Activated CD8-positive, alpha-beta memory T cell treated with anti-CD3 and anti-CD28 coated beads, Interleukin-2, amount 50 U/mL, for 1 hour (primary cell): ENCODE data around the gene PASK.
"Not testable (repeated sequence)": the region's sequence is repeated elsewhere in the genome, so short reads cannot be mapped to it uniquely, and the experiment has no call there.

Experiments used
- DNase-seq: peaks from one replicate; pipeline ENCODE4 v3.0.0-alpha.2; 2020; ENCODE audit errors: extremely low read depth

The PASK gene

GRCh38 chr2:241107031-241107783 is 42.1 kb downstream of the PASK start:
- no peak for DNase-seq

GRCh38 chr2:241105641-241106040 is 43.6 kb downstream of the PASK start:
- DNase-seq: no peak

GRCh38 chr2:241104611-241105010 is 44.7 kb downstream of the PASK start:
- not testable (repeated sequence) for DNase-seq

GRCh38 chr2:241103176-241103595 is 46.1 kb downstream of the PASK start:
- DNase-seq: no peak

- peak; percentile 68 for DNase-seq
Observed at GRCh38 chr2:241102239-241102803, 47.0 kb downstream of the PASK start, which contains the start of gene MTERF4. Gene MTERF4 (minus strand): TSS chr2:241102287. CDS start chr2:241102273, 14 bp downstream.

GRCh38 chr2:241099246-241099645 is 50.0 kb downstream of the PASK start:
- no peak for DNase-seq

- DNase-seq: no peak
Observed at GRCh38 chr2:241096979-241097378, 52.3 kb downstream of the PASK start.

GRCh38 chr2:241095594-241096290 is 53.5 kb downstream of the PASK start:
- DNase-seq: no peak

- DNase-seq: no peak
Observed at GRCh38 chr2:241094924-241095420, 54.3 kb downstream of the PASK start.

GRCh38 chr2:241094172-241094571 is 55.1 kb downstream of the PASK start:
- no peak for DNase-seq

- DNase-seq: not testable (repeated sequence)
Observed at GRCh38 chr2:241093133-241093781, 56.0 kb downstream of the PASK start.

- DNase-seq: no peak
Observed at GRCh38 chr2:241092677-241093076, 56.6 kb downstream of the PASK start.

GRCh38 chr2:241091734-241092445 is 57.4 kb downstream of the PASK start:
- DNase-seq: no peak

GRCh38 chr2:241091201-241091600 is 58.1 kb downstream of the PASK start:
- DNase-seq: no peak

- DNase-seq: no peak
Observed at GRCh38 chr2:241088791-241089732, 60.2 kb downstream of the PASK start.

GRCh38 chr2:241088376-241088775 is 60.9 kb downstream of the PASK start:
- DNase-seq: no peak

GRCh38 chr2:241087420-241088268 is 61.6 kb downstream of the PASK start:
- no peak for DNase-seq

GRCh38 chr2:241084856-241085444 is 64.3 kb downstream of the PASK start:
- DNase-seq: no peak

- DNase-seq: no peak
Observed at GRCh38 chr2:241083091-241083415, 66.2 kb downstream of the PASK start.
